ENCODE data around the gene HNRNPK. TPM values are rescaled to one million over a fixed set of nuclear protein-coding genes. Genes with fewer than 3 reads are reported as not detected.

The HNRNPK gene
- total and polyA plus RNA-seq, 2 of the 13 experiments (the other 11 are each of a cell fraction or from before 2014, with no cell fraction given): 321 to 712 TPM

DNA sequence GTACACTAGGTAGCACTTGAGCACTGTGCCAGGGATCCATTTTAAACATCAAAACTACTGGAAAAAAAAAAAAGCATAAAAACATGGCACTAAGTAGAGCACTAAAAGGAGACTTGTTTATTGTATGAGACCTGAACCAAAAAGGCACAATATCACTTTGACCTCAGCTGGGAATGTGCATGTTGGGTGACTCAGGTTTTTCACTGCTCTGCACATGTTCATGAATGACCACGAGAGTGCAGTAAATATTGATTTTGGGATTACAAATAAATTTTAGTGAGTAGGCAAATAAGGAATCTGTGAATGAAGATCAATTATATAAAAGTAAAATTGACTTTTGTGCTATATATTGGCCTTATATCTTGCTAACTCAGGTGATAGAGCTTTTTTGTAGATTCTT is 12.4 kb upstream of the HNRNPK start (continued):
- TF ChIP-seq MYPOP (CRISPR knock-in tag; IDR thresholded peaks at IDR 0.05) (no peak), GPN1 (CRISPR knock-in tag; IDR thresholded peaks at IDR 0.05; ENCODE audit: borderline replicate concordance) (no peak), HHEX (CRISPR knock-in tag; IDR thresholded peaks at IDR 0.05) (peak; percentile 64; the same call in 1 of the 2 replicates), ZNF772 (CRISPR knock-in tag; IDR thresholded peaks at IDR 0.05) (no peak), CAMTA2 (CRISPR knock-in tag; IDR thresholded peaks at IDR 0.05; ENCODE audit: borderline replicate concordance) (no peak), THAP7 (CRISPR knock-in tag; IDR thresholded peaks at IDR 0.05) (no peak), HNF4A (CRISPR knock-in tag; IDR thresholded peaks at IDR 0.05) (no peak), ATF1 (CRISPR knock-in tag; IDR thresholded peaks at IDR 0.05) (no peak), CBX5 (CRISPR knock-in tag; IDR thresholded peaks at IDR 0.05; ENCODE audit: borderline replicate concordance) (no peak), ATF2 (CRISPR knock-in tag; IDR thresholded peaks at IDR 0.05) (no peak), CBX2 (IDR thresholded peaks at IDR 0.05; ENCODE audit: low read depth, low read length) (no peak), CBX2 (CRISPR knock-in tag; IDR thresholded peaks at IDR 0.05; ENCODE audit: low read depth) (no peak), ZBTB7B (CRISPR knock-in tag; IDR thresholded peaks at IDR 0.05) (no peak), SRSF4 (IDR thresholded peaks at IDR 0.05; ENCODE audit: low read depth, low read length, poor library complexity, severe bottlenecking) (no peak), ZNF180 (CRISPR knock-in tag; IDR thresholded peaks at IDR 0.05; ENCODE audit: borderline replicate concordance, low read depth) (no peak), YEATS4 (CRISPR knock-in tag; IDR thresholded peaks at IDR 0.05; ENCODE audit: borderline replicate concordance) (no peak), STAG1 (CRISPR knock-in tag; IDR thresholded peaks at IDR 0.05) (peak; percentile 36), JUN (CRISPR knock-in tag; IDR thresholded peaks at IDR 0.05) (no peak), KAT7 (CRISPR knock-in tag; IDR thresholded peaks at IDR 0.05; ENCODE audit: borderline replicate concordance) (no peak)
- TF ChIP-seq, protein P1, sequence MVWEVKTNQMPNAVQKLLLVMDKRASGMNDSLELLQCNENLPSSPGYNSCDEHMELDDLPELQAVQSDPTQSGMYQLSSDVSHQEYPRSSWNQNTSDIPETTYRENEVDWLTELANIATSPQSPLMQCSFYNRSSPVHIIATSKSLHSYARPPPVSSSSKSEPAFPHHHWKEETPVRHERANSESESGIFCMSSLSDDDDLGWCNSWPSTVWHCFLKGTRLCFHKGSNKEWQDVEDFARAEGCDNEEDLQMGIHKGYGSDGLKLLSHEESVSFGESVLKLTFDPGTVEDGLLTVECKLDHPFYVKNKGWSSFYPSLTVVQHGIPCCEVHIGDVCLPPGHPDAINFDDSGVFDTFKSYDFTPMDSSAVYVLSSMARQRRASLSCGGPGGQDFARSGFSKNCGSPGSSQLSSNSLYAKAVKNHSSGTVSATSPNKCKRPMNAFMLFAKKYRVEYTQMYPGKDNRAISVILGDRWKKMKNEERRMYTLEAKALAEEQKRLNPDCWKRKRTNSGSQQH (CRISPR knock-in tag; IDR thresholded peaks at IDR 0.05; ENCODE audit: low read depth): no peak
- TF ChIP-seq, protein P2, sequence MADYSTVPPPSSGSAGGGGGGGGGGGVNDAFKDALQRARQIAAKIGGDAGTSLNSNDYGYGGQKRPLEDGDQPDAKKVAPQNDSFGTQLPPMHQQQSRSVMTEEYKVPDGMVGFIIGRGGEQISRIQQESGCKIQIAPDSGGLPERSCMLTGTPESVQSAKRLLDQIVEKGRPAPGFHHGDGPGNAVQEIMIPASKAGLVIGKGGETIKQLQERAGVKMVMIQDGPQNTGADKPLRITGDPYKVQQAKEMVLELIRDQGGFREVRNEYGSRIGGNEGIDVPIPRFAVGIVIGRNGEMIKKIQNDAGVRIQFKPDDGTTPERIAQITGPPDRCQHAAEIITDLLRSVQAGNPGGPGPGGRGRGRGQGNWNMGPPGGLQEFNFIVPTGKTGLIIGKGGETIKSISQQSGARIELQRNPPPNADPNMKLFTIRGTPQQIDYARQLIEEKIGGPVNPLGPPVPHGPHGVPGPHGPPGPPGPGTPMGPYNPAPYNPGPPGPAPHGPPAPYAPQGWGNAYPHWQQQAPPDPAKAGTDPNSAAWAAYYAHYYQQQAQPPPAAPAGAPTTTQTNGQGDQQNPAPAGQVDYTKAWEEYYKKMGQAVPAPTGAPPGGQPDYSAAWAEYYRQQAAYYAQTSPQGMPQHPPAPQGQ (CRISPR knock-in tag; IDR thresholded peaks at IDR 0.05; ENCODE audit: borderline replicate concordance): no peak
- TF ChIP-seq, protein P3, sequence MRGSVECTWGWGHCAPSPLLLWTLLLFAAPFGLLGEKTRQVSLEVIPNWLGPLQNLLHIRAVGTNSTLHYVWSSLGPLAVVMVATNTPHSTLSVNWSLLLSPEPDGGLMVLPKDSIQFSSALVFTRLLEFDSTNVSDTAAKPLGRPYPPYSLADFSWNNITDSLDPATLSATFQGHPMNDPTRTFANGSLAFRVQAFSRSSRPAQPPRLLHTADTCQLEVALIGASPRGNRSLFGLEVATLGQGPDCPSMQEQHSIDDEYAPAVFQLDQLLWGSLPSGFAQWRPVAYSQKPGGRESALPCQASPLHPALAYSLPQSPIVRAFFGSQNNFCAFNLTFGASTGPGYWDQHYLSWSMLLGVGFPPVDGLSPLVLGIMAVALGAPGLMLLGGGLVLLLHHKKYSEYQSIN (CRISPR knock-in tag; IDR thresholded peaks at IDR 0.05; ENCODE audit: borderline replicate concordance): no peak
- TF ChIP-seq, protein P4, sequence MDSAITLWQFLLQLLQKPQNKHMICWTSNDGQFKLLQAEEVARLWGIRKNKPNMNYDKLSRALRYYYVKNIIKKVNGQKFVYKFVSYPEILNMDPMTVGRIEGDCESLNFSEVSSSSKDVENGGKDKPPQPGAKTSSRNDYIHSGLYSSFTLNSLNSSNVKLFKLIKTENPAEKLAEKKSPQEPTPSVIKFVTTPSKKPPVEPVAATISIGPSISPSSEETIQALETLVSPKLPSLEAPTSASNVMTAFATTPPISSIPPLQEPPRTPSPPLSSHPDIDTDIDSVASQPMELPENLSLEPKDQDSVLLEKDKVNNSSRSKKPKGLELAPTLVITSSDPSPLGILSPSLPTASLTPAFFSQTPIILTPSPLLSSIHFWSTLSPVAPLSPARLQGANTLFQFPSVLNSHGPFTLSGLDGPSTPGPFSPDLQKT (CRISPR knock-in tag; IDR thresholded peaks at IDR 0.05; ENCODE audit: borderline replicate concordance): no peak

Data from HepG2 (cell line).